K562 (cell line): ENCODE results near the gene PIBF1. TPM values are rescaled to one million over a fixed set of nuclear protein-coding genes. Genes with fewer than 3 reads are reported as not detected.
A peak's percentile ranks its signal among the peaks of the same experiment; 100 is the strongest.

Experiments used
- ATAC-seq: fragments of 200-7000 bp; cut with Tn5 transposase; 3 replicates; pipeline ENCODE4 v1.9.1; 2020; ENCODE audit warnings: moderate library complexity
- BruUV-seq: library from RNA; stranded (reverse); fragments of 400-500 nt; replicated peaks from 2 replicates; lab custom pipeline; 2021; lab: Mats Ljungman, UMichigan
- CTCF ChIA-PET: fragments of 300-600 bp; formaldehyde crosslinking; extraction: SDS; loops from one replicate; lab custom pipeline; 2021; ENCODE audit warnings: low intra/inter-chr PET ratio; lab: Yijun Ruan, JAX
- POLR2A ChIA-PET: fragments of 300-600, 350-650 bp; sonication (Branson Sonifier 250); formaldehyde crosslinking; extraction: SDS; loops from one replicate; lab custom pipeline; 2021; ENCODE audit warnings: antibody characterized with exemption, inconsistent platforms; lab: Yijun Ruan, JAX
- DNase-seq, 4 experiments: peaks; one replicate each; pipeline versions ENCODE4 v3.0.0 to v3.0.0-alpha.2; 2011 to 2018; ENCODE audit warnings: low spot score in 3 of 4, mixed read lengths in 3 of 4; ENCODE audit errors: extremely low read depth in 1 of 4
- FAIRE-seq: peaks from 2 replicates; lab custom pipeline; 2011; peaks lifted over from hg19 to GRCh38; lab: Jason Lieb, UNC
- H2AFZ ChIP-seq: 2 replicates; pipeline ENCODE4 v1.6.0; 2011; ENCODE audit warnings: low read depth, low read length, control low read depth, inconsistent platforms
- H3K27ac ChIP-seq: fragments of 200-600 bp; 3 replicates; pipeline ENCODE4 v1.8.0; 2011; ENCODE audit warnings: low read depth, mild to moderate bottlenecking, control low read depth, inconsistent platforms, low read length, moderate library complexity, mixed read lengths; ENCODE audit errors: extremely low read depth
- H3K27me3 ChIP-seq, 2 experiments: fragments of 300-600 bp in 1 of 2; 2 replicates in 1 of 2; 3 replicates in 1 of 2; pipeline versions ENCODE4 v1.6.0 to v1.8.0; 2011; ENCODE audit warnings: inconsistent platforms in 2 of 2, low read length in 2 of 2, mild to moderate bottlenecking in 1 of 2, mixed read lengths in 1 of 2, moderate library complexity in 1 of 2; ENCODE audit not compliant: control insufficient read depth in 2 of 2, insufficient read depth in 2 of 2
- H3K36me3 ChIP-seq: fragments of 300-600 bp; 3 replicates; pipeline ENCODE4 v1.8.0; 2011; ENCODE audit warnings: mild to moderate bottlenecking, low read length, inconsistent platforms; ENCODE audit not compliant: control insufficient read depth, insufficient read depth
- H3K4me1 ChIP-seq, 2 experiments: fragments of 200-600 bp in 1 of 2; replicated peaks in 1 of 2; 2 replicates in 1 of 2; 3 replicates in 1 of 2; pipeline versions ENCODE4 v1.5.1 to v1.8.0; 2011; ENCODE audit warnings: inconsistent platforms in 2 of 2, low read length in 2 of 2, mild to moderate bottlenecking in 1 of 2, mixed read lengths in 1 of 2, moderate library complexity in 1 of 2; ENCODE audit not compliant: control insufficient read depth in 2 of 2, insufficient read depth in 2 of 2
- H3K4me2 ChIP-seq: 2 replicates; pipeline ENCODE4 v1.6.1; 2011; ENCODE audit warnings: low read length, control low read depth, inconsistent platforms, mixed read lengths; ENCODE audit not compliant: insufficient read depth
- H3K4me3 ChIP-seq: fragments of 200-600 bp; sonication (generic), shearing (Covaris generic); 2 replicates; pipeline ENCODE4 v1.5.1; 2016; ENCODE audit warnings: control low read depth, inconsistent platforms
- H3K79me2 ChIP-seq: fragments of 200-600 bp; 3 replicates; pipeline ENCODE4 v1.8.0; 2011; ENCODE audit warnings: low read length, inconsistent platforms; ENCODE audit not compliant: control insufficient read depth, insufficient read depth
- H3K9ac ChIP-seq, 2 experiments: 2 replicates each; pipeline versions ENCODE4 v1.6.0 to v1.6.1; 2011; ENCODE audit warnings: low read depth in 2 of 2, low read length in 2 of 2, control low read depth in 1 of 2, inconsistent platforms in 1 of 2, mild to moderate bottlenecking in 1 of 2, mixed read lengths in 1 of 2; ENCODE audit not compliant: insufficient read depth in 1 of 2
- H3K9me1 ChIP-seq: one replicate; pipeline ENCODE4 v1.6.0; 2011; ENCODE audit warnings: inconsistent platforms, mild to moderate bottlenecking, low read length, moderate library complexity; ENCODE audit not compliant: control insufficient read depth, insufficient read depth
- H3K9me3 ChIP-seq: replicated peaks from 2 replicates; pipeline ENCODE4 v1.5.1; 2011; ENCODE audit warnings: low read depth, low read length, inconsistent platforms; ENCODE audit not compliant: control insufficient read depth, insufficient read depth
- H4K20me1 ChIP-seq: replicated peaks from 2 replicates; pipeline ENCODE4 v1.6.1; 2011; ENCODE audit warnings: low read length, inconsistent platforms, mixed read lengths; ENCODE audit not compliant: control insufficient read depth, insufficient read depth
- CCAR2 ChIP-seq: fragments of 200-400 bp; formaldehyde crosslinking; IDR thresholded peaks from 2 replicates; pipeline ENCODE4 v1.6.1; 2017; ENCODE audit warnings: mild to moderate bottlenecking, low read depth, low read length
- PTTG1 ChIP-seq: fragments of 450-650 bp; IDR thresholded peaks from 2 replicates; pipeline ENCODE4 v1.6.1; 2016; ENCODE audit warnings: low read depth, mild to moderate bottlenecking, missing genetic modification characterization, missing compliant biosample characterization
- STAG1 ChIP-seq: sonication (generic); formaldehyde crosslinking; IDR thresholded peaks from 2 replicates; pipeline ENCODE4 v1.5.0; 2020; ENCODE audit warnings: missing genetic modification reagents, borderline replicate concordance
- ZNF224 ChIP-seq: sonication (generic); formaldehyde crosslinking; IDR thresholded peaks from 2 replicates; pipeline ENCODE4 v1.8.0; 2022; ENCODE audit warnings: mild to moderate bottlenecking, missing genetic modification reagents
- ZNF384 ChIP-seq: IDR thresholded peaks from 2 replicates; pipeline ENCODE4 v1.6.1; 2012; ENCODE audit warnings: low read depth, low read length, improper control_type of control experiment
- ZNF778 ChIP-seq: fragments of 450-650 bp; formaldehyde crosslinking; IDR thresholded peaks from 2 replicates; pipeline ENCODE4 v1.4.0; 2020; ENCODE audit warnings: mild to moderate bottlenecking, moderate library complexity
- WGBS: fragments of 100-300 bp; shearing (Covaris generic); methylation state at CpG from one replicate; pipeline ENCODE4 v1.1.6; 2016; ENCODE audit warnings: low coverage, mixed read lengths; ENCODE audit not compliant: insufficient coverage; ENCODE audit errors: missing lambda C conversion rate; 5-methylcytosine and 5-hydroxymethylcytosine counted together
- in situ Hi-C: fragments of 300-500 bp; cut with MboI; formaldehyde crosslinking; loops from 4 replicates; pipeline ENCODE4 v1.15.0; 2018; ENCODE audit warnings: inconsistent platforms, mixed read lengths
- intact Hi-C: fragments of 100-400 bp; cut with micrococcal nuclease; formaldehyde crosslinking; loops from 2 replicates; pipeline ENCODE4 v1.14.2; 2022
- polyA plus RNA-seq, 8 experiments: library from polyadenylated mRNA; depleted of rRNA in 4 of 8; stranded (reverse) in 5 of 8; unstranded in 3 of 8; fragments of >200 nt; fragmentation: Nextera tagmentation in 2 of 8; fragmentation: Illumina TruSeq in 1 of 8; extraction: Ambion mirVana in 2 of 8; extraction: Trizol in 1 of 8; gene quantifications; 2 replicates each; pipeline versions ENCODE4 v1.2.1 to v1.2.3, GENCODE V29; 2011 to 2014; ENCODE audit warnings: inconsistent platforms in 1 of 8, missing spikeins in 1 of 8
- total RNA-seq, 7 experiments: library from RNA; depleted of rRNA in 6 of 7; stranded (reverse); fragments of >200 nt in 6 of 7; fragmentation: Illumina TruSeq in 2 of 7; extraction: Trizol in 2 of 7; gene quantifications; 2 replicates each; pipeline versions ENCODE4 v1.2.1 to v1.2.3, GENCODE V29; 2011 to 2021; ENCODE audit warnings: low replicate concordance in 1 of 7
- TF ChIP-seq, protein P1 (sequence below): fragments of 250-450 bp; sonication (Bioruptor Pico); IDR thresholded peaks from 2 replicates; pipeline ENCODE4 v1.5.1; 2021; ENCODE audit warnings: mild to moderate bottlenecking

The PIBF1 gene
- total and polyA plus RNA-seq, 9 of the 15 experiments (the other 6 are each of a cell fraction or from before 2014, with no cell fraction given): 9.1 to 28.8 (median 14.7) TPM

DNA sequence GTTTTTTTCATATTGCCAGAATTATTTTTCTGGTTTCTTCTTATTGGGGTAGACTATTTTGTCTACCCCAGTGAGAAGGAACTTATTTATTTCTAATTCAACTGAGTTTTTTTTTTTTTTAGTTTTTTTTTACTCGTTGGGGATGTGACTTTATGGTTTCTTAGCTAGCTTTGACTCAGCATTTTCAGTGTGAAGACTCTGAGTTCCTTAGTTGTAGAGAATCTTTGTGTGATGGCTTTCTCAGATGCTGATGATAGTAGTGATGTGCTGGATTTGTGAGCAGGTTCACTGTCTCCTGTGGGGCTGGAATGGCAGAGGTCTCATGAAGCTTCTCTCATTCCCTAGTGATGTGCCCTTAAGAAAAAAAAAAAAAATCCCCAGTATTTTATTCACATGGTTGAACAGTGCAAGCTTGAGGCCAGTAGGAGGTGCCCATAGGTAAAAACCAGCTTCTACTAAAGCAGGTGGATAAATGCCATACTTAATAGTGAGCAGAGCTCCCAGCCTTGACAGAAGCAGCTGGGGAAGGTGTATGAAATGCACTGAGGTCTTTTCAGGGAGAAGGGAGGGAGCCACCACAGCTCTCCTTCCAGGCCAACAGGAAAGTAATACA lies 170.7 kb downstream of the PIBF1 start:
- intact Hi-C loops: no loop called here

More for the DNA sequence above, 170.7 kb downstream of the PIBF1 start:
- CTCF ChIA-PET: no interaction called here
- H3K4me1 ChIP-seq: no peaks in the 10 kb centered on the region
- TF ChIP-seq ZNF384 (0 out of 2 replicates have a peak, but pooled peaks have one; percentile 21), ZNF778 (CRISPR knock-in tag) (no peak), PTTG1 (no peak), ZNF224 (no peak), CCAR2 (no peak), STAG1 (CRISPR knock-in tag) (no peak)
- TF ChIP-seq, protein P1, sequence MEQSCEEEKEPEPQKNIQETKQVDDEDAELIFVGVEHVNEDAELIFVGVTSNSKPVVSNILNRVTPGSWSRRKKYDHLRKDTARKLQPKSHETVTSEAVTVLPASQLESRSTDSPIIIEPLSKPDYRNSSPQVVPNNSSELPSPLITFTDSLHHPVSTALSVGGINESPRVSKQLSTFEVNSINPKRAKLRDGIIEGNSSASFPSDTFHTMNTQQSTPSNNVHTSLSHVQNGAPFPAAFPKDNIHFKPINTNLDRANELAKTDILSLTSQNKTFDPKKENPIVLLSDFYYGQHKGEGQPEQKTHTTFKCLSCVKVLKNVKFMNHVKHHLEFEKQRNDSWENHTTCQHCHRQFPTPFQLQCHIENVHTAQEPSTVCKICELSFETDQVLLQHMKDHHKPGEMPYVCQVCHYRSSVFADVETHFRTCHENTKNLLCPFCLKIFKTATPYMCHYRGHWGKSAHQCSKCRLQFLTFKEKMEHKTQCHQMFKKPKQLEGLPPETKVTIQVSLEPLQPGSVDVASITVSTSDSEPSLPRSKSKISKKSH: no peak
- TF ChIP-seq, all 486 proteins: peak for 1
- Histone ChIP-seq H3K36me3 (no peaks in the 10 kb centered on the region; the same call in 2 of the 3 replicates), H3K4me2 (no peak overlapping the region), H3K9ac (no peak overlapping the region), H3K79me2 (no peaks in the 10 kb centered on the region), H3K27me3 (no peaks in the 10 kb centered on the region), H3K27ac (no peak overlapping the region), H3K9me1 (no peaks in the 10 kb centered on the region), H3K9me3 (no peaks in the 10 kb centered on the region), H4K20me1 (no peaks in the 10 kb centered on the region), H2AFZ (no peak overlapping the region), H3K4me3 (no peak overlapping the region)
- no CpG with 5 or more reads among the region's 1 CpG for WGBS
- BruUV-seq: no TSS peak
- POLR2A ChIA-PET: no interaction called here
- ATAC-seq: peak; percentile 45; the same call in 1 of the 3 replicates
- no peak for FAIRE-seq
- in situ Hi-C loops: no loop called here
- DNase-seq: no peak
